ENCODE data around the gene CAPN5. TPM values are rescaled to one million over a fixed set of nuclear protein-coding genes. Genes with fewer than 3 reads are reported as not detected.
"Not testable (repeated sequence)": the region's sequence is repeated elsewhere in the genome, so short reads cannot be mapped to it uniquely, and the experiment has no call there.

CAPN5 gene
- total RNA-seq, 1 donor: 1.4 TPM

DNA sequence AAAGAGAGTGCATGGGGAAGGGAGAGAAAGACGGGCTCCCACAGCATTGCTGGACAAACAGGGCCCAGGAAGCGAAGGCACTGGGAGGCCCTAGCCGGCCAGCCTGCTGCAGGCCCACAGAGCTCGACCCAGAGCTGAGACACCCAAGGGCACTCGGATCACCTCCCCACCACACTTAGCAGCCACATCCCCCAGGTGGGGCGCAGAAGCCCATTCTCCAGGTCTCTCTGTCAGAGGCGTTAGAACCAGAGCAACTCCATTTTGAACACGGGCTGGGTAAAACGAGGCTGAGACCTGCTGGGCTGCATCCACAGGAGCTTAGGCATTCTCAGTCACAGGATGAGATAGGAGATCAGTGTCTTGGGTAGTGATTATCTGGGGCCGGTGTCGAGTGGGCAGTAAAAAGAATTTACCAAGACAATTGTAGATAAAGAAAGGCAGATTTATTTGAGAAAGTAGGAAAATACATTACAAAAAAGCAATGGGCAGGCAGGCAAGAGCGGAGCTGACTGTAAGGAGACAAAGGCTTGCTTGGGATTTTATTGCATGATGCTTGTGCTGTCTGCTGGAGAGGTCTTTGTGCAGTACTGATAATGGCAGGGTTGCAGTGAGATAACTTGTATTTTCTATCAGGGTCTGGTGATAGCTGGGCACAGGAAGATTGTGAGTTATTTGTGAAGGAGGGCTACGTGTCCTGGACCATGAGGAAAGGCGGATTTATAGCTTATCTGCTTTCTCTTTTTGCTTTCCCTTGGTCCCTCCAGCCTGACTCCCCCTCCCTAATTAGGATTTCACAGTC, 13.4 kb upstream of the CAPN5 start:
- H3K4me3 ChIP-seq (ENCODE audit: low read length): no peak overlapping the region
- H3K9me3 ChIP-seq (ENCODE audit: low read depth, low read length): no peaks in the 10 kb centered on the region
- H3K27me3 ChIP-seq (ENCODE audit: insufficient read depth, low read length): no peaks in the 10 kb centered on the region
- no peaks in the 10 kb centered on the region for H3K4me1 ChIP-seq (ENCODE audit: insufficient read depth, low read length)

DNA sequence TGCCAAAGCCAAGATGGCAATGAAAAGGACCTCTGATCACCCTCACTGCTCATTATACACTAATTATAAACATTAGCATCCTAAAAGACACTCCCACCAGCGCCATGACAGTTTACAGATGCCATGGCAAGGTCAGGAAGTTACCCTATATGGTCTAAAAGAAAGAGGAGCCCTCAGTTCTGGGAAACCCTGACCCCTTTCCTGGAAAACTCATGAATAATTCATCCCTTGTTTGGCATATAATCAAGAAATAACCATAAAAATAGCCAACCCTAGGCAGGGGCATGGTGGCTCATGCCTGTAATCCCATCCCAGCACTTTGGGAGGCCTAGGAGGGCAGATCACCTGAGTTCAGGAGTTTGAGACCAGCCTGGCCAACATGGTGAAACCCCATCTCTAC, 12.7 kb upstream of the CAPN5 start:
- no peak overlapping the region for H3K4me3 ChIP-seq (ENCODE audit: low read length)
- no peaks in the 10 kb centered on the region for H3K27me3 ChIP-seq (ENCODE audit: insufficient read depth, low read length)
- no peaks in the 10 kb centered on the region for H3K9me3 ChIP-seq (ENCODE audit: low read depth, low read length)
- H3K4me1 ChIP-seq (ENCODE audit: insufficient read depth, low read length): no peaks in the 10 kb centered on the region

DNA sequence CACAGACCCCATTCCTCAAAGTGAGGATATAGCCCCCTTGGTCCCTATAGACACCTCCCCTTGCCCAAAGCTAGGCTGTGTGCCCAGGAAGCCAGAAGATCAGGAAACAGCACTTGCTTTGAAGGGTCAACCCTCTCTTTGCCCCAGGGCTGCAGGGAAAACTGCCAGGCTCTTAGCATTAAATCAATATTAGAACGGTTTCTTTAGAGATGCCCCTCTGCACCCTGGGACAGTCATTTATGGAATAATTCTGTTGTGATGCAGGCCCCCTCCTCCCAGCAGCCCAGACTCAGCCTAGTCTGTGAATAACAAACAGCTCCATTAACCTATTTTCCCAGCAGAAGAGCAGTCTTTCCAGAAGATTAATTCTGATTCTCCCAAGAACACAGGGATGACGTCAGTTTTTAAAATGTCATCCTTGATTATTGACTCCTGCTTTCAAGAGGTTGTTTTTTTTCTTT, 11.6 kb upstream of the CAPN5 start:
- Histone ChIP-seq H3K27me3 (ENCODE audit: insufficient read depth, low read length) (no peaks in the 10 kb centered on the region), H3K9me3 (ENCODE audit: low read depth, low read length) (no peaks in the 10 kb centered on the region), H3K4me3 (ENCODE audit: low read length) (no peak overlapping the region), H3K4me1 (ENCODE audit: insufficient read depth, low read length) (no peaks in the 10 kb centered on the region)

DNA sequence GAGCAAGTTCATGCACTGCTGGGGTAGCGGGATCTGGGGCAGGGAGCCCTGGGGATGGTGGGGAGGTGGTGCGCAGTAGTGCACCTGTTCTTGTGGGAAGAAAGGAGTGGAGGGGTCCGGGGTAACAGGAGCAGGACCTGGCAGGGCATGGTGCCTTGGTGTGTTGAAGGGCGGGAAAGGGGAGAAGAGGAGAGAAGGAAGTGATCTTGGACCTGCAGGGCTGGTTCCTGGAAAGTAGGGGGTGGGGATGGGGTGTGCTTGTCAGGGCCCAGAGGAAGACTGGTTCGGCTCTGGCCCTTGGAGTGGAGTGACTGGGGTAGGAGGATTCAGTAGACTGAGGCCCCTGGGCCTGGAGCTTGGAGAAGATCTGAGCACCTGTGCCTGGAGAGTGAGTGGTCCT, 10.9 kb upstream of the CAPN5 start:
- H3K4me3 ChIP-seq (ENCODE audit: low read length): no peak overlapping the region
- H3K27me3 ChIP-seq (ENCODE audit: insufficient read depth, low read length): no peaks in the 10 kb centered on the region
- no peaks in the 10 kb centered on the region for H3K9me3 ChIP-seq (ENCODE audit: low read depth, low read length)
- no peaks in the 10 kb centered on the region for H3K4me1 ChIP-seq (ENCODE audit: insufficient read depth, low read length)

DNA sequence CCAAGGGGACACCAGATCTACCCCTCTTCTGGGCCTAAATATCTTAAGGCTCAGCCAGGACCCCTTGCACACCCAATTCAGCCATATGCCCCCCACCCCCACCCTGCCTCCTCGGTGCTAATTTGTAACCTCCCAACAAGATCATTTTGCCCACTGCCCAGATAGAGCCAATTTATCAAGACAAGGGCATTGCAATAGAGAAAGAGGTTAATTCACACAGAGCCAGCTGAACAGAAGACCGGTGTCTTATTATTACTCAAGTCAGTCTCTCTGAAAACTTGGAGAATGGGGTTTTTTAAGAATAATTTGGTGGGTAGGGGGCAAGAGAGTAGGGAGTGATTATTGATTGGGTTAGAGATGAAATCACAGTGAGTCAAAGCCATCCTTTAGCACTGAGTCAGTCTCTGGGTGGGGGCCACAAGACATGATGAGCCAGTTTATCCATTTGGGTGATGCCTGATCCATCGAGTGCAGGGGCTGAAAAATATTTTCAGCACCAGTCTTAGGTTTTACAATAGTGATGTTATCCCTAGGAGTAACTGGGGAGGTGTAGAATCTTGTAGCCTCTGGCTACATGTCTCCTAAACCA, 9.9 kb upstream of the CAPN5 start:
- Histone ChIP-seq H3K4me3 (ENCODE audit: low read length) (no peak overlapping the region), H3K27me3 (ENCODE audit: insufficient read depth, low read length) (no peaks in the 10 kb centered on the region), H3K4me1 (ENCODE audit: insufficient read depth, low read length) (no peaks in the 10 kb centered on the region), H3K9me3 (ENCODE audit: low read depth, low read length) (no peaks in the 10 kb centered on the region)

DNA sequence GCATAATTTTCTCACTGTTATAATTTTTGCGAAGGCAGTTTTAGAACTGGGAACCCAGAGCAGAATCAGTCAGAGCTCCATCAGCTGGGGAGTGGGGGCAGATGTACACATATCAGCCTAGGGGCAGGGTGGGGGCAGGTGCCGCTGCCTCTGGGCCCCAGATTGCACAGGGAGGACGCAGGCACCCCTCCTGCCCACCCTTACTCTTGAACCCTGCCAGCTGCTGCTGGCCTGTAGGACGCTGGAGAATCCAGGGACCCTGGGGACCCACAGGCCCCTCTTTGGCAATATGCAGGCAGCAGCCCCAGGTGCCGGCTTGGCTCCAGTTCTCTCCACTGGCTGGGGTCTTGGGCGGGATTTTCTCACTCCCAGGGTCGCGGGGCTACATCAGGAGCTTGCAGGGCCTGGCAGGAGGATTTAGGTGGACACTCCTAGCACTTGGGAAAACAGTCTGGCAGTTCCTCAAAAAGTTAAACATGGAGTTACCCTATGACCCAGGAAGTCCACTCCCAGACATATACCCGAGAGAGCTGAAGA, 8.8 kb upstream of the CAPN5 start:
- Histone ChIP-seq H3K27me3 (ENCODE audit: insufficient read depth, low read length) (no peaks in the 10 kb centered on the region), H3K4me3 (ENCODE audit: low read length) (no peak overlapping the region), H3K9me3 (ENCODE audit: low read depth, low read length) (no peaks in the 10 kb centered on the region), H3K4me1 (ENCODE audit: insufficient read depth, low read length) (no peaks in the 10 kb centered on the region)

DNA sequence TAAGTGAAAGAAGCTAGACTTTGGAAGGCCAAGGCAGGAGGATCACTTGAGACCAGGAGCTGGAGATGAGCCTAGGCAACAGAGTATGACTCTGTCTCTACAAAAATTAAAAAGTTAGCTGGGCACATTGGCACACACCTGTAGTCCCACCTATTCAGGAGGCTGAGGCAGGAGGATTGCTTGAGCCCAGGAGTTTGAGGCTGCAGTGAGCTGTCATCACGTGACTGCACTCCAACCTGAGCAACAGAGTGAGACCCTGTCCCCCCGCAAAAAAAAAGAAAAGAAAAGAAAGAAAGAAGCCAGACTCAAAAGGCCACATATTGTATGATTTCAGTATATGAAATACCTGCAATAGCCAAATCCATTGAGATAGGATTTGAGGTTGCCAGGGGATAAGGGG, 7.9 kb upstream of the CAPN5 start:
- Histone ChIP-seq H3K27me3 (ENCODE audit: insufficient read depth, low read length) (no peaks in the 10 kb centered on the region), H3K4me3 (ENCODE audit: low read length) (no peak overlapping the region), H3K9me3 (ENCODE audit: low read depth, low read length) (no peaks in the 10 kb centered on the region), H3K4me1 (ENCODE audit: insufficient read depth, low read length) (no peaks in the 10 kb centered on the region)

DNA sequence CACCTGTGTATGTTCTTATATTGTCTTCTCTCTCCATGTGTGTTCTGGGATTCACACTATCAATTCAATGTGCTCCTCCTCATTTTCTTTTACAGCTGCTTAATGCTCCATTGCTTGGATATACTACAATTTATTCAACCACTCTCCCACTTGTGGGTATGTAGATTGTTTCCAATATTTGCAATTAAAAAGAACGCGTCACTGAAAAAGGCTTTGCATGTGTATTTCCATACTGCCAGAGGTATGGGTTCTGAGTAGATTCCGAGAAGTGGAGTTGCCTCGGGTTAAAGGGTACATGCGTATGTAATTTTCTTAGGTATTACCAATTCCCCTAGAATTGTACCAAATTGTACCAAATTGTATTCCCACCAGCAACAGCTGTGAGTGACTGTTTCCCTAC, 7.0 kb upstream of the CAPN5 start:
- Histone ChIP-seq H3K4me3 (ENCODE audit: low read length) (no peak overlapping the region), H3K9me3 (ENCODE audit: low read depth, low read length) (no peaks in the 10 kb centered on the region), H3K4me1 (ENCODE audit: insufficient read depth, low read length) (no peaks in the 10 kb centered on the region), H3K27me3 (ENCODE audit: insufficient read depth, low read length) (no peaks in the 10 kb centered on the region)

DNA sequence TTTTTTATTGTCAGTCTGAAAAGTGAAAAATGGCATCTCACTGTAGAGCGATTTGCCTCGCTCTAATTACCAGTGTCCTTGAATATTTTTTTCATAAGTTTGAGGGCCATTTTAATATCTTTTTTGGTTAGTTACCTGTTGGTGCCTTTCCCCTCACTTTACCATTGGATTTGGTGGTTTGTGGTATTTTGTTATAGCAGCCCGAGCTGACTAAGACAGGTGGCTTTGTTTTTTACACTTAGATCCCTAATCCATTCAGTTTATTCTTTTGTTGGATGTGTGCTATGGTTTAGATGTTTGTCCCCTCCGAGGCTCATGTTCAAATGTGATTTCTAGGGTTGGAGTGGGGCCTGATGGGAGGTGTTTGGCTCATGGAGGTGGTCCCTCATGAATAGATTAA, 6.5 kb upstream of the CAPN5 start:
- H3K4me1 ChIP-seq (ENCODE audit: insufficient read depth, low read length): no peaks in the 10 kb centered on the region
- H3K9me3 ChIP-seq (ENCODE audit: low read depth, low read length): no peaks in the 10 kb centered on the region
- no peak overlapping the region for H3K4me3 ChIP-seq (ENCODE audit: low read length)
- H3K27me3 ChIP-seq (ENCODE audit: insufficient read depth, low read length): no peaks in the 10 kb centered on the region

DNA sequence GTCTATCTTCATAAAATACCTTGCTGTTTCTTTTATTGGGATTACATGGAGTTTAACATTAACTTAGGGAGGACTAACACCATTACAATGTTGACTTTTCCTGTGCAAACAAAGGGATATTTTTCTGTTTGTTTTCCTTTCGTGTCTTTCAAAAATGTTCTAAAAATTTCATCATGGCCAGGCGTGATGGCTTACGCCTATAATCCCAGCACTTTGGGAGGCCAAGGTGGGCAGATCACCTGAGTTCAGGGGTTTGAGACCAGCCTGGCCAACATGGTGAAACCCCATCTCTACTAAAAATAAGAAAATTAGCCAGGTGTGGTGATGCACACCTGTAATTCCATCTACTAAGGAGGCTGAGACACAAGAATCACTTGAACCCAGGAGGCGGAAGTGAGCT, 5.5 kb upstream of the CAPN5 start:
- not testable (repeated sequence) for H3K4me3 ChIP-seq (ENCODE audit: low read length); H3K27me3 ChIP-seq (ENCODE audit: insufficient read depth, low read length); H3K4me1 ChIP-seq (ENCODE audit: insufficient read depth, low read length); H3K9me3 ChIP-seq (ENCODE audit: low read depth, low read length)

DNA sequence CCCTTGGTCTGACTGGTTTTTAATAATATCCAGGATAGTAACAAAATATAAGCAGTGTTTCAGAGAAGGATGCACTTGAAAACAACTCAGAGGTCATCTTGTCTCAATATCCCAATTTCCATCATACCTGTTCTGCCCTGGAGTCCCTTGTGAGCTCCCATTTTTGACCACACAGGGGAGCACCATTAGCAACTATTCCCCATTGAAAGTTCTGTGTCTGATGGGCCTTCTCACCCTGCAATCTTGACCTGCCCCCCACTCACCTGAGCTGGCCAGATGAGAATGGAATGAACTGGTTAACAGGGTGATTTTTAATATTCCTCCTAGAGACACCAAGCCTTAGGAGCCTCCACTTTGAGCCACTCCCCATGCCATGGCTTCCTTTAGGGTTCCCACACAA, 3.8 kb upstream of the CAPN5 start:
- Histone ChIP-seq H3K4me3 (ENCODE audit: low read length) (no peak overlapping the region), H3K9me3 (ENCODE audit: low read depth, low read length) (no peaks in the 10 kb centered on the region), H3K27me3 (ENCODE audit: insufficient read depth, low read length) (no peaks in the 10 kb centered on the region), H3K4me1 (ENCODE audit: insufficient read depth, low read length) (peaks cover 12% of the 10 kb centered on the region)

DNA sequence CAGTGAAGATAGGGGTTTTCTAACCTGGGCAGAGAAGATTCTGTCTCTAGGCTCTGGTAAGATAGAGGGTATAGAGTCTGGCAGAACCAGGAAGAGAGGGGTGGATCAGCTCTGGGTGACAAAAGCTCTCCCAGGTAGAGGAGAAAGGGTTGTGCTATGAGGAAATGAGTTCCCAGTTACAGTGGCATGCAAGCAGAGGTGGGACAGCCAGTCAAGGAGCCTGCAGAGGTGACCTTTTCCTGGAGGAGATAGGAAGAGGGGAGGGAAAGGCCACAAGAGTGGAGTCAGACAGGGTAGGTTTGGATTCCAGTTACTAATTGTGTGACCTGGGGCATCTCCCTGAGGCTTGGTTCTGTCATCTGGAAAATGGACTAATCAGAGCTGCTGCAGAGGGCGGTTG, 3.4 kb upstream of the CAPN5 start:
- Histone ChIP-seq H3K4me1 (ENCODE audit: insufficient read depth, low read length) (peaks cover 12% of the 10 kb centered on the region), H3K27me3 (ENCODE audit: insufficient read depth, low read length) (no peaks in the 10 kb centered on the region), H3K4me3 (ENCODE audit: low read length) (no peak overlapping the region), H3K9me3 (ENCODE audit: low read depth, low read length) (no peaks in the 10 kb centered on the region)

DNA sequence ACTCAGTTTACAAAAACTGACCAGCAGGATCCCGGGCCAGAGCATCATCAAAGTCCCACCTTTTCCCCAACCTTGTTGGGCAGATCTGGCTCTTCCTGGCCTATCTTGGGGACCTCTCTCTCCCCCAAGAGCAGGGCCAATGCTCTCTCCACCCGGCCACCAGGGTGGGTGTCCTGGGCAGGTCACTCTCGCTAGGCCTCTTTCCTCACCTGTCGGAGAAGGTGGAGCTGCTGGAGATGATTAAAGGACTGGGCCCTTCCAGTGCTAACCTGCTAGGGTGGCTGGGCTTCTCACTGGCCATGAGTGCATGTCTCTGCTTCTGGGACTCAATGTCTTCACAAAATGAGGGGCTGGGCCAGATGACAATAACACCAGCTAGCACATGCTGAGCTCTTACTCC, 2.9 kb upstream of the CAPN5 start:
- H3K9me3 ChIP-seq (ENCODE audit: low read depth, low read length): no peaks in the 10 kb centered on the region
- H3K4me3 ChIP-seq (ENCODE audit: low read length): no peak overlapping the region
- H3K27me3 ChIP-seq (ENCODE audit: insufficient read depth, low read length): no peaks in the 10 kb centered on the region
- peaks cover 12% of the 10 kb centered on the region for H3K4me1 ChIP-seq (ENCODE audit: insufficient read depth, low read length)

DNA sequence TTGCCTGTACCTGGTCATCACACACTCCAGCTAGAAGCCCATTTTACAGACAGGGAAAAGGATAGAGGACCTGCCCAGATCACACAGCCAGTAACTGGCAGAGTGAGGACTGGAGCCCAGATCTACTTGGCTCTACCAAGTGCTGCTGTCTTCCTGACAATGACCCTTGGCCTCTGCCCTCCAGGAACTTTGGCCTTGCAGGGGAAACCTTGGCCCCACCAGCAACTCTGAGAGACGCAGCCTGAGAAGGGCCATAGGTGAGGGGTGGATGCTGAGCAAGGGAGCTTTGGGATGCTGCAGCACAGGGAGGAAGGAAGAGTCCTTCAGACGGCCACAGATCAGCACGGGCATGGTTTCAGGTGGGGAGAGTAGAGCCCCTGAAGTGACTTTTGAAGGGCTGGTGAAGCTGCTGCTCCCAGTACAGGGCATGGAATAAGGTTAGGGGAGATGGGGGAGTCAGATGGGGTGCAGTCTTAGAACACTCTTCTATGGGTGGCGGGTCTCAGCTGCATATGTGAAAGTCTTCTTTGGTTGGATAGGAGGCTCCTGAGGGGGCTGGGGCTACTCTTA, 2.0 kb upstream of the CAPN5 start:
- H3K4me1 ChIP-seq (ENCODE audit: insufficient read depth, low read length): peaks cover 12% of the 10 kb centered on the region
- H3K4me3 ChIP-seq (ENCODE audit: low read length): no peak overlapping the region
- no peaks in the 10 kb centered on the region for H3K27me3 ChIP-seq (ENCODE audit: insufficient read depth, low read length)
- H3K9me3 ChIP-seq (ENCODE audit: low read depth, low read length): no peaks in the 10 kb centered on the region

DNA sequence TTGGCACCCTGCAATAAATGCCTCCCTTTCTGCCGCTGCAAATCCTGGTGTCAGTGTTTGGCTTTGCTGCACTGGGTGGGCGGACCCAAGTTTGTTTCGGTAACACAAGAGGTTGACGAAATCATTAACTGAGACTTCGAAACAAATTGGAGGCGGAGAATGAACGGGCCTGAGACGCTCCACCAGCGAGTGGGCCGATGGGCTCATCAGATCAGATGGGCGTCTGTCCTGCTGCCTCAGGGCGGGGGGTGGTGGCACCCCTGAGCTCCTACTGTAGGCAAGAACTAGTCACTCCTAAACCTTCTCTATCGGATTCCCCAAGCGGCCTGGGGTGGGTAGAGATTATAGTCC, 918 bp upstream of the CAPN5 start:
- Histone ChIP-seq H3K27me3 (ENCODE audit: insufficient read depth, low read length) (no peaks in the 10 kb centered on the region), H3K4me3 (ENCODE audit: low read length) (peak overlapping the region; percentile 54), H3K4me1 (ENCODE audit: insufficient read depth, low read length) (peaks cover 12% of the 10 kb centered on the region), H3K9me3 (ENCODE audit: low read depth, low read length) (no peaks in the 10 kb centered on the region)
